ENCODE measurements around the gene MME. TPM values are rescaled to one million over a fixed set of nuclear protein-coding genes. Genes with fewer than 3 reads are reported as not detected.

MME gene
- total RNA-seq, 4 donors from 2014 or later = 1.5 to 96.1 (median 4.2) TPM

DNA sequence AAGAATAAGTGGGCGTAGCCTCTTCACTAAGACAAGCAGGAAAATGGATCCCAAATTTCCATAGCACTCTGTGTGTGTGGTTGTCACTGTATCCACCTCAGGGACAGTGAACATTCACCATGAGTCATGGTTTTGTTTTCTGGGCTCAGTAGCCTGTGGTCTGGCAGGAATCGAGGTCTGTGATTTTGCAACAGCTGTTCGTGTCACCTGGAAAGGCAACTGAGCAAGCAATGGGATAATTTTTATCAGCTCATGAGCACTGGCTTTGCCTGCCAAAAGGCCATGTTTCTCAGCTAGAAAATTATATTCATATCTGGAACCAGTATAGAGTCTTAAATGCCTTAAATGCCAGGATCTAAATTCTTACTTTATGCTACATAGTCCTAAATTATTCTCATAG, 152.5 kb downstream of the MME start:
- Histone ChIP-seq H3K27ac (peak overlapping the region in 1 of 2 donors; percentile 8), H3K27me3 (no peaks in the 10 kb centered on the region), H3K4me3 (no peak overlapping the region), H3K36me3 (no peaks in the 10 kb centered on the region), H3K4me1 (no peaks in the 10 kb centered on the region), H3K9me3 (no peaks in the 10 kb centered on the region)
- TF ChIP-seq, protein P1, sequence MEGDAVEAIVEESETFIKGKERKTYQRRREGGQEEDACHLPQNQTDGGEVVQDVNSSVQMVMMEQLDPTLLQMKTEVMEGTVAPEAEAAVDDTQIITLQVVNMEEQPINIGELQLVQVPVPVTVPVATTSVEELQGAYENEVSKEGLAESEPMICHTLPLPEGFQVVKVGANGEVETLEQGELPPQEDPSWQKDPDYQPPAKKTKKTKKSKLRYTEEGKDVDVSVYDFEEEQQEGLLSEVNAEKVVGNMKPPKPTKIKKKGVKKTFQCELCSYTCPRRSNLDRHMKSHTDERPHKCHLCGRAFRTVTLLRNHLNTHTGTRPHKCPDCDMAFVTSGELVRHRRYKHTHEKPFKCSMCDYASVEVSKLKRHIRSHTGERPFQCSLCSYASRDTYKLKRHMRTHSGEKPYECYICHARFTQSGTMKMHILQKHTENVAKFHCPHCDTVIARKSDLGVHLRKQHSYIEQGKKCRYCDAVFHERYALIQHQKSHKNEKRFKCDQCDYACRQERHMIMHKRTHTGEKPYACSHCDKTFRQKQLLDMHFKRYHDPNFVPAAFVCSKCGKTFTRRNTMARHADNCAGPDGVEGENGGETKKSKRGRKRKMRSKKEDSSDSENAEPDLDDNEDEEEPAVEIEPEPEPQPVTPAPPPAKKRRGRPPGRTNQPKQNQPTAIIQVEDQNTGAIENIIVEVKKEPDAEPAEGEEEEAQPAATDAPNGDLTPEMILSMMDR (IDR thresholded peaks at IDR 0.05) = no peak
- TF ChIP-seq POLR2A (IDR thresholded peaks at IDR 0.05) = no peak
- DNase-seq = peak; percentile 47 to 71
- intact Hi-C loops (cut with DNase I; ENCODE audit: low total_unique reads) = no loop called here

GRCh38 chr3:155233213-155233612, 153.1 kb downstream of the MME start:
- no peak for TF ChIP-seq POLR2A (IDR thresholded peaks at IDR 0.05)
- TF ChIP-seq, protein P1 (IDR thresholded peaks at IDR 0.05) = no peak
- H3K4me1 ChIP-seq = no peaks in the 10 kb centered on the region
- no peaks in the 10 kb centered on the region for H3K27me3 ChIP-seq
- intact Hi-C loops (cut with DNase I; ENCODE audit: low total_unique reads) = no loop called here
- H3K27ac ChIP-seq = peak overlapping the region in 1 of 2 donors; percentile 8
- H3K36me3 ChIP-seq = no peaks in the 10 kb centered on the region
- no peaks in the 10 kb centered on the region for H3K9me3 ChIP-seq
- no peak overlapping the region for H3K4me3 ChIP-seq
- peak; percentile 30 to 34 for DNase-seq

Other genes with a start within 250 kb of the MME start
- gene STRIT1, start 213.4 kb downstream of the MME start, total RNA-seq = not detected

All from uterus (tissue), 4 donors.